ENCODE data around the gene TMED10.

DNA sequence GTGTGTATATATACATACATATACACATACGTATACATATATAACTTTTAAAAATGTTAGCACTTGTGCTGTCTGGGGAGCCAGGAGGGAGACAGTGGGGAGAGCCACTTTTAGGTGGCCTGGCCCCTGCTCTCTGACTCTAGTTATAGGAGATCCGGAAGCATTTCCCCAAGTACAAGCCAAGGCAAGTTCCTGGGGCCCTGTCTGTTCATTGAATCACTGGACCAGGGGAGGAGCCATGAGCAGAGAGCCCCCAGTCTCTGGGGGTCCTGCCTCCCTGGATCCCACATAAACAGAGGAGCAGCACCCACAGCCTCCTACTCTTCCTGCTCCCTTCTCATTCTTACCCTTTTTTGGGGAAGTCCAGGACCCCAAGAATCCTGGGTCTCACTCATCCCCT, 45.4 kb upstream of the TMED10 start:
- TF ChIP-seq, protein P1, sequence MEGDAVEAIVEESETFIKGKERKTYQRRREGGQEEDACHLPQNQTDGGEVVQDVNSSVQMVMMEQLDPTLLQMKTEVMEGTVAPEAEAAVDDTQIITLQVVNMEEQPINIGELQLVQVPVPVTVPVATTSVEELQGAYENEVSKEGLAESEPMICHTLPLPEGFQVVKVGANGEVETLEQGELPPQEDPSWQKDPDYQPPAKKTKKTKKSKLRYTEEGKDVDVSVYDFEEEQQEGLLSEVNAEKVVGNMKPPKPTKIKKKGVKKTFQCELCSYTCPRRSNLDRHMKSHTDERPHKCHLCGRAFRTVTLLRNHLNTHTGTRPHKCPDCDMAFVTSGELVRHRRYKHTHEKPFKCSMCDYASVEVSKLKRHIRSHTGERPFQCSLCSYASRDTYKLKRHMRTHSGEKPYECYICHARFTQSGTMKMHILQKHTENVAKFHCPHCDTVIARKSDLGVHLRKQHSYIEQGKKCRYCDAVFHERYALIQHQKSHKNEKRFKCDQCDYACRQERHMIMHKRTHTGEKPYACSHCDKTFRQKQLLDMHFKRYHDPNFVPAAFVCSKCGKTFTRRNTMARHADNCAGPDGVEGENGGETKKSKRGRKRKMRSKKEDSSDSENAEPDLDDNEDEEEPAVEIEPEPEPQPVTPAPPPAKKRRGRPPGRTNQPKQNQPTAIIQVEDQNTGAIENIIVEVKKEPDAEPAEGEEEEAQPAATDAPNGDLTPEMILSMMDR (IDR thresholded peaks at IDR 0.05), result no peak
- TF ChIP-seq EZH2 (IDR thresholded peaks at IDR 0.05), result no peak

All from neural progenitor cell (in vitro differentiated cells).